Kidney (tissue), 14 donors: ENCODE results near the gene OVAAL. TPM values are rescaled to one million over a fixed set of nuclear protein-coding genes. Genes with fewer than 3 reads are reported as not detected.

Source experiments
- DNase-seq, 5 donors: peaks; one replicate each; pipeline ENCODE4 v3.0.0-alpha.2; 2013 to 2020
- FAIRE-seq: peaks from 2 replicates; lab custom pipeline; 2012; peaks lifted over from hg19 to GRCh38; lab: Jason Lieb, UNC
- H3K27ac ChIP-seq, 2 donors: one replicate each; pipeline ENCODE4 v1.7.0; 2013; ENCODE audit warnings: low read depth in 2 of 2, low read length in 2 of 2, inconsistent platforms in 1 of 2
- H3K27me3 ChIP-seq: one replicate; pipeline ENCODE4 v1.7.1; 2013; ENCODE audit warnings: low read length, inconsistent platforms; ENCODE audit not compliant: control insufficient read depth, insufficient read depth
- H3K36me3 ChIP-seq, 3 donors: one replicate each; pipeline versions ENCODE4 v1.7.0 to v1.7.1; 2013; ENCODE audit warnings: low read length in 3 of 3, control low read depth in 1 of 3, inconsistent platforms in 1 of 3; ENCODE audit not compliant: insufficient read depth in 3 of 3, control insufficient read depth in 2 of 3
- H3K4me1 ChIP-seq, 3 donors: one replicate each; pipeline versions ENCODE4 v1.7.0 to v1.7.1; 2013; ENCODE audit warnings: low read length in 3 of 3, inconsistent platforms in 1 of 3, low read depth in 1 of 3; ENCODE audit not compliant: control insufficient read depth in 2 of 3, insufficient read depth in 2 of 3
- H3K4me3 ChIP-seq, 3 donors: one replicate each; pipeline versions ENCODE4 v1.7.0 to v1.8.1; 2013; ENCODE audit warnings: low read length in 3 of 3, control low read depth in 1 of 3, inconsistent platforms in 1 of 3
- H3K9ac ChIP-seq, 3 donors: one replicate each; pipeline versions ENCODE4 v1.7.0 to v1.7.1; 2013; ENCODE audit warnings: low read length in 3 of 3, control low read depth in 1 of 3, inconsistent platforms in 1 of 3
- H3K9me3 ChIP-seq, 3 donors: one replicate each; pipeline versions ENCODE4 v1.7.0 to v1.7.1; 2013; ENCODE audit warnings: low read length in 3 of 3, control low read depth in 1 of 3, inconsistent platforms in 1 of 3; ENCODE audit not compliant: control insufficient read depth in 2 of 3, insufficient read depth in 1 of 3
- intact Hi-C: fragments of 100-400 bp; cut with DNase I; formaldehyde crosslinking; loops from one replicate; pipeline ENCODE4 v1.11.1; 2022
- polyA plus RNA-seq: library from polyadenylated mRNA; stranded (reverse); fragments of 350-450 nt; fragmentation: Illumina TruSeq; extraction: RNeasy Lipid Tissue Mini Kit (QIAGEN cat#74804); gene quantifications from one replicate; pipeline ENCODE4 v1.2.3, GENCODE V29; 2014; ENCODE audit warnings: low read depth, low replicate concordance; ENCODE audit not compliant: insufficient read depth
- total RNA-seq: library from RNA; stranded (reverse); fragmentation: NEBNext Ultra II Directional; extraction: Animal tissue kit (Norgen Biotek cat#: 25700); gene quantifications from one replicate; pipeline ENCODE4 v1.2.1, GENCODE V29; 2021
- TF ChIP-seq, protein P1 (sequence below): IDR thresholded peaks from 3 replicates; pipeline ENCODE4 v1.5.1; 2012; ENCODE audit warnings: mild to moderate bottlenecking, moderate library complexity, borderline replicate concordance; ENCODE audit not compliant: insufficient read depth; ENCODE audit errors: extremely low read depth
- donor health status: control.
- donor health status: control.
- donor health status: control.
- donor health status: control.
- donor health status: control.
- donor health status: DM: yes; HTN: yes; CAD: no.
- donor health status: Normal renal cell carcinoma (clear cell type).

OVAAL gene
- total and polyA plus RNA-seq, 2 donors from 2014 or later = not detected

DNA sequence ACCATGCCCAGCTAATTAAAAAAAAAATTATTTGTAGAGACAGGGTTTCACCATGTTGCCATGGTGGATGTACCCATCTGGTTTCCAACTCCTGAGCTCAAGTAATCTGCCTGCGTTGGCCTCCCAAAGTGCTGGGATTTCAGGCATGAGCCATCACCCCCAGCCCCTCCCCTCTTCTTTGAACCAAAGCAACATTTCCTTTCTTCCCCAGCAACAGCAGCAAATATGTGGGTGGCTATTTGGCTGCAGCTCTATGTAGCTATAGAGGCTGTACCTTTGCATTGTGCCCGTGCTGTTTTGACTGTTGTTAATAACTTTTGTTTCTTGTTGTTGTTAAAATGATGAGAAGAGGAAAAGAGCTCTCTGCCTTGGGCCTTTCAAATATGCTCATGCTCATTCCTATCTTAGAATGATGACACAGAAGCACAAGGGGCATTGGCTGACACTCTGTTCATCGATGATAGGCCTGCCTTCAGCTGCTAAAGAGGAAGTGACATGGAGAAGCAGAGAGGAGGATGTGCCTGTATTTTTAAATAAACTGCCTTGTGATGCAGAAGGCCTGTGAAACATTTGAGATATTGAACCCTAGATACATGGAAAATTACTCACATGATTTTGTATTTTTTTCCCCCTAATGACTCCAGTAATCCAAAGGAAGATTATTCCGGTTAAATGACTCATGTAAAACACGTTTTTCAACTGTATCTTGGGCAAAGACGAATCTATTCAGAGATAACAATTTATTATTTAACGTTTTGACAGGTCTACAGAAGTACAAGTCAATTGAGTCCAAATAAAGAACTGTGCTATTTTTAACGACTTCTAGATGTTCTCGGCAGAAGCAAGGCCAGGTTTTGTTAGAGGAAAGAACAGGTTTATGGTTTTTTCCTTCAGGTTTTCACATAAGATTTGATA lies 52.5 kb downstream of the OVAAL start:
- Histone ChIP-seq H3K4me1 (no peaks in the 10 kb centered on the region), H3K36me3 (no peaks in the 10 kb centered on the region), H3K27me3 (no peaks in the 10 kb centered on the region), H3K4me3 (no peak overlapping the region), H3K27ac (no peak overlapping the region), H3K9me3 (no peaks in the 10 kb centered on the region), H3K9ac (no peak overlapping the region)
- intact Hi-C loops = no loop called here
- FAIRE-seq = no peak
- DNase-seq = no peak
- TF ChIP-seq, protein P1, sequence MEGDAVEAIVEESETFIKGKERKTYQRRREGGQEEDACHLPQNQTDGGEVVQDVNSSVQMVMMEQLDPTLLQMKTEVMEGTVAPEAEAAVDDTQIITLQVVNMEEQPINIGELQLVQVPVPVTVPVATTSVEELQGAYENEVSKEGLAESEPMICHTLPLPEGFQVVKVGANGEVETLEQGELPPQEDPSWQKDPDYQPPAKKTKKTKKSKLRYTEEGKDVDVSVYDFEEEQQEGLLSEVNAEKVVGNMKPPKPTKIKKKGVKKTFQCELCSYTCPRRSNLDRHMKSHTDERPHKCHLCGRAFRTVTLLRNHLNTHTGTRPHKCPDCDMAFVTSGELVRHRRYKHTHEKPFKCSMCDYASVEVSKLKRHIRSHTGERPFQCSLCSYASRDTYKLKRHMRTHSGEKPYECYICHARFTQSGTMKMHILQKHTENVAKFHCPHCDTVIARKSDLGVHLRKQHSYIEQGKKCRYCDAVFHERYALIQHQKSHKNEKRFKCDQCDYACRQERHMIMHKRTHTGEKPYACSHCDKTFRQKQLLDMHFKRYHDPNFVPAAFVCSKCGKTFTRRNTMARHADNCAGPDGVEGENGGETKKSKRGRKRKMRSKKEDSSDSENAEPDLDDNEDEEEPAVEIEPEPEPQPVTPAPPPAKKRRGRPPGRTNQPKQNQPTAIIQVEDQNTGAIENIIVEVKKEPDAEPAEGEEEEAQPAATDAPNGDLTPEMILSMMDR = no peak

DNA sequence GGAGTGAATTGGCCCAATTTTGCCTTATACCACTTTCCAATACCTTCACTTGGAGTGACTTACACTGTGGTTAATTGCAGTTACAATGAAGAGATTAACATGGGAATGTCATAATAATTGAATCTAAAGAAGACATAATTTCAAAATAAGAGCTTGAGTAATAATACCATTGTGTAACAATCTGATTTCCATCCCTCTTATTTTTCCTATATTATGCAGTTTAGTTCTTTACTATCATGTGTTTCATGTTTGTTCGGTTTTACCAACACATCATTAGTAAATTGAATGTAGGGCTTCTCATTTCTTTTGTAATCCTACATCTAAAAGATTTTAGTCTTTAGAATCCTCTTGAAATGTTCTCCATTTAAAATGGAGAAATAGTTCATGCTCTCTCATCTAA lies 53.9 kb downstream of the OVAAL start:
- H3K36me3 ChIP-seq = no peaks in the 10 kb centered on the region
- DNase-seq (no peak), FAIRE-seq (no peak)
- no peaks in the 10 kb centered on the region for H3K9me3 ChIP-seq
- H3K27me3 ChIP-seq = no peaks in the 10 kb centered on the region
- intact Hi-C loops = no loop called here
- H3K4me1 ChIP-seq = no peaks in the 10 kb centered on the region
- H3K4me3 ChIP-seq = no peak overlapping the region
- TF ChIP-seq, protein P1 = no peak
- H3K9ac ChIP-seq = no peak overlapping the region
- no peak overlapping the region for H3K27ac ChIP-seq

DNA sequence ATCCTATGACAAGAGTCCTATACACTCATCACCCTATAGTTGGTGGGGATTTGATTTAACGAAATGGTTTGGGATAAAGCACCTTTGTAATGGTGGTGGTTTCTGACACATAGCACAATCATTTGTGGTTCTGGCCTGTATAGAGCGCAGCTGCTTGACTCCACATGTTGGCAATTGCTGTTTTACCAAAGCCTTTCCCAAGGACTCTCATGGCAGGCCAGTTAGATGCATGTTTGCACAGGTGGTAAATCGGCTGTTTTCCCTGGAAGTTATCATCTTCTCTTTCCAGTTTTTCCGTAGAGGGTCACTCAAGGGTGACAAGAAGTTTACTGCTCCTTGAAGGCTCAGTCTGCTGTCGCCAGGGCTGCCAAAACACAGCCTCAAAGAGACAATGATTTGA lies 56.0 kb downstream of the OVAAL start:
- Histone ChIP-seq H3K4me1 (no peaks in the 10 kb centered on the region), H3K4me3 (no peak overlapping the region), H3K9ac (no peak overlapping the region), H3K36me3 (no peaks in the 10 kb centered on the region), H3K27me3 (no peaks in the 10 kb centered on the region), H3K27ac (no peak overlapping the region), H3K9me3 (no peaks in the 10 kb centered on the region)
- DNase-seq (peak in 2 of 5 donors; percentile 31), FAIRE-seq (no peak)
- TF ChIP-seq, protein P1 = no peak
- intact Hi-C loops = no loop called here
